CD8-positive, alpha-beta memory T cell (primary cell): Measurements from ENCODE around the gene TBCC. TPM values are rescaled to one million over a fixed set of nuclear protein-coding genes. Genes with fewer than 3 reads are reported as not detected.

Experiments
- CTCF ChIA-PET: fragments of 350-600 bp; sonication (Branson Sonifier 250); formaldehyde crosslinking; loops from one replicate; lab custom pipeline; 2021; ENCODE audit warnings: antibody characterized with exemption; lab: Charles Lee
- POLR2A ChIA-PET: fragments of 350-600 bp; sonication (Branson Sonifier 250); formaldehyde crosslinking; loops from one replicate; lab custom pipeline; 2021; ENCODE audit warnings: antibody characterized with exemption; lab: Charles Lee
- DNase-seq, 5 donors: peaks; one replicate each; pipeline versions ENCODE4 v3.0.0 to v3.0.0-alpha.2; 2020 to 2022; ENCODE audit warnings: mixed read lengths in 1 of 5
- H3K27ac ChIP-seq: one replicate; pipeline ENCODE4 v1.7.0; 2013; ENCODE audit warnings: low read depth, mild to moderate bottlenecking, low read length, moderate library complexity
- H3K27me3 ChIP-seq: 2 replicates; pipeline ENCODE4 v1.7.0; 2013; ENCODE audit warnings: low read length, mild to moderate bottlenecking; ENCODE audit not compliant: insufficient read depth, poor library complexity, severe bottlenecking
- H3K36me3 ChIP-seq: 2 replicates; pipeline ENCODE4 v1.7.0; 2013; ENCODE audit warnings: mild to moderate bottlenecking, low read length, moderate library complexity; ENCODE audit not compliant: insufficient read depth
- H3K4me1 ChIP-seq: 2 replicates; pipeline ENCODE4 v1.7.0; 2013; ENCODE audit warnings: mild to moderate bottlenecking, low read length, moderate library complexity; ENCODE audit not compliant: insufficient read depth
- H3K4me3 ChIP-seq: 2 replicates; pipeline ENCODE4 v1.7.0; 2013; ENCODE audit warnings: mild to moderate bottlenecking, low read length
- H3K9me3 ChIP-seq: 2 replicates; pipeline ENCODE4 v1.7.0; 2013; ENCODE audit warnings: mild to moderate bottlenecking, low read length
- H3K27ac Mint-ChIP-seq, 8 donors: one replicate each; pipeline ENCODE4 v1.8.0; 2020 to 2021; ENCODE audit warnings: mixed read lengths in 8 of 8, mild to moderate bottlenecking in 6 of 8, inconsistent platforms in 3 of 8, moderate library complexity in 3 of 8
- H3K27me3 Mint-ChIP-seq, 2 donors: one replicate each; pipeline ENCODE4 v1.8.0; 2020 to 2021; ENCODE audit warnings: mixed read lengths in 2 of 2, mild to moderate bottlenecking in 1 of 2, moderate library complexity in 1 of 2
- H3K36me3 Mint-ChIP-seq, 3 donors: one replicate each; pipeline ENCODE4 v1.8.0; 2020 to 2021; ENCODE audit warnings: mixed read lengths in 3 of 3, inconsistent platforms in 1 of 3, mild to moderate bottlenecking in 1 of 3
- H3K4me1 Mint-ChIP-seq, 3 donors: one replicate each; pipeline ENCODE4 v1.8.0; 2020 to 2021; ENCODE audit warnings: mixed read lengths in 3 of 3, inconsistent platforms in 1 of 3, mild to moderate bottlenecking in 1 of 3
- H3K4me3 Mint-ChIP-seq, 7 donors: one replicate each; pipeline ENCODE4 v1.8.0; 2020 to 2021; ENCODE audit warnings: mixed read lengths in 7 of 7, mild to moderate bottlenecking in 6 of 7, moderate library complexity in 4 of 7, inconsistent platforms in 2 of 7
- H3K9me3 Mint-ChIP-seq, 5 donors: one replicate each; pipeline ENCODE4 v1.8.0; 2020 to 2022; ENCODE audit warnings: mixed read lengths in 5 of 5, mild to moderate bottlenecking in 3 of 5, moderate library complexity in 2 of 5, inconsistent platforms in 1 of 5
- polyA plus RNA-seq: library from polyadenylated mRNA; unstranded; fragments of 300-500 nt; fragmentation: Illumina TruSeq; gene quantifications from one replicate; pipeline ENCODE4 v1.2.3, GENCODE V29; 2021
- total RNA-seq, 2 experiments: library from RNA; stranded (reverse); gene quantifications; one replicate each; pipeline ENCODE4 v1.2.3, GENCODE V29; 2021

Gene TBCC
- total and polyA plus RNA-seq, 3 experiments from 2014 or later = 24.4 to 109 (median 26.4) TPM

- ChIA-PET POLR2A (no interaction called here), CTCF (no interaction called here)
- Mint-ChIP-seq H3K9me3 (peaks cover 0 to 3% (median 0%) of the 10 kb centered on the region in 5 donors), H3K27ac (no peak overlapping the region), H3K36me3 (peaks cover 0 to 5% (median 0%) of the 10 kb centered on the region in 3 donors), H3K4me1 (no peaks in the 10 kb centered on the region), H3K4me3 (no peak overlapping the region), H3K27me3 (peaks cover 5 to 9% of the 10 kb centered on the region in 2 donors)
- no peaks in the 10 kb centered on the region for H3K4me1 ChIP-seq
- H3K4me3 ChIP-seq = no peak overlapping the region
- no peaks in the 10 kb centered on the region for H3K9me3 ChIP-seq
- DNase-seq = no peak
- H3K27ac ChIP-seq = no peak overlapping the region
- H3K27me3 ChIP-seq = no peaks in the 10 kb centered on the region
- H3K36me3 ChIP-seq = no peaks in the 10 kb centered on the region
These were observed 30.0 kb downstream of the TBCC start for GRCh38 chr6:42715871-42716270.

GRCh38 chr6:42714098-42714761 is 31.7 kb downstream of the TBCC start:
- Mint-ChIP-seq H3K27ac (peak overlapping the region in 1 of 8 donors; percentile 20), H3K36me3 (peaks cover 0 to 5% (median 0%) of the 10 kb centered on the region in 3 donors), H3K4me3 (no peak overlapping the region), H3K4me1 (no peaks in the 10 kb centered on the region), H3K27me3 (peaks cover 0 to 1% of the 10 kb centered on the region in 2 donors), H3K9me3 (peaks cover 0 to 4% (median 0%) of the 10 kb centered on the region in 5 donors)
- Histone ChIP-seq H3K4me3 (no peak overlapping the region), H3K4me1 (no peaks in the 10 kb centered on the region), H3K27me3 (no peaks in the 10 kb centered on the region), H3K9me3 (no peaks in the 10 kb centered on the region), H3K36me3 (no peaks in the 10 kb centered on the region), H3K27ac (no peak overlapping the region)
- DNase-seq = no peak
- ChIA-PET POLR2A (no interaction called here), CTCF (interaction anchor here (0.9 to 1.2 kb wide), 3 partner anchors 52 to 429 kb away, joined by 3 read pairs; partner anchors contain the start of gene PPP2R5D)

- Histone ChIP-seq H3K27me3 (no peaks in the 10 kb centered on the region), H3K27ac (no peak overlapping the region), H3K4me1 (no peaks in the 10 kb centered on the region), H3K4me3 (no peak overlapping the region), H3K9me3 (no peaks in the 10 kb centered on the region), H3K36me3 (no peaks in the 10 kb centered on the region)
- ChIA-PET POLR2A (no interaction called here), CTCF (interaction anchor here (1.0 kb wide), 1 partner anchor 14 kb away, joined by 3 read pairs; no protein-coding TSS in a partner anchor)
- H3K27me3 Mint-ChIP-seq = peaks cover 1 to 5% of the 10 kb centered on the region in 2 donors
- H3K4me3 Mint-ChIP-seq = no peak overlapping the region
- DNase-seq = no peak
- peaks cover 0 to 5% (median 0%) of the 10 kb centered on the region in 3 donors for H3K36me3 Mint-ChIP-seq
- no peaks in the 10 kb centered on the region for H3K4me1 Mint-ChIP-seq
- no peak overlapping the region for H3K27ac Mint-ChIP-seq
- peaks cover 0 to 4% (median 0%) of the 10 kb centered on the region in 5 donors for H3K9me3 Mint-ChIP-seq
These were observed 34.0 kb downstream of the TBCC start for GRCh38 chr6:42711930-42712329.

- no peak overlapping the region for H3K27ac ChIP-seq
- no peaks in the 10 kb centered on the region for H3K4me1 Mint-ChIP-seq
- H3K27me3 Mint-ChIP-seq = peaks cover 1 to 5% of the 10 kb centered on the region in 2 donors
- H3K4me1 ChIP-seq = no peaks in the 10 kb centered on the region
- no peaks in the 10 kb centered on the region for H3K27me3 ChIP-seq
- no peak for DNase-seq
- H3K4me3 ChIP-seq = no peak overlapping the region
- H3K27ac Mint-ChIP-seq = peak overlapping the region in 1 of 8 donors; percentile 68
- ChIA-PET CTCF (no interaction called here), POLR2A (no interaction called here)
- peaks cover 0 to 5% (median 0%) of the 10 kb centered on the region in 3 donors for H3K36me3 Mint-ChIP-seq
- no peaks in the 10 kb centered on the region for H3K36me3 ChIP-seq
- H3K4me3 Mint-ChIP-seq = no peak overlapping the region
- H3K9me3 ChIP-seq = no peaks in the 10 kb centered on the region
- peaks cover 0 to 4% (median 0%) of the 10 kb centered on the region in 5 donors for H3K9me3 Mint-ChIP-seq
These were observed 35.6 kb downstream of the TBCC start for GRCh38 chr6:42710316-42710715.

- Mint-ChIP-seq H3K36me3 (peaks cover 0 to 5% (median 0%) of the 10 kb centered on the region in 3 donors), H3K27me3 (peaks cover 1 to 5% of the 10 kb centered on the region in 2 donors), H3K9me3 (peaks cover 0 to 4% (median 0%) of the 10 kb centered on the region in 5 donors), H3K27ac (no peak overlapping the region), H3K4me3 (no peak overlapping the region), H3K4me1 (no peaks in the 10 kb centered on the region)
- Histone ChIP-seq H3K27me3 (no peaks in the 10 kb centered on the region), H3K36me3 (no peaks in the 10 kb centered on the region), H3K9me3 (no peaks in the 10 kb centered on the region), H3K27ac (no peak overlapping the region), H3K4me3 (no peak overlapping the region), H3K4me1 (no peaks in the 10 kb centered on the region)
- CTCF ChIA-PET = no interaction called here
- DNase-seq = no peak
- POLR2A ChIA-PET = no interaction called here
These were observed 36.0 kb downstream of the TBCC start for GRCh38 chr6:42709871-42710270.

- no peak overlapping the region for H3K4me3 Mint-ChIP-seq
- CTCF ChIA-PET = interaction anchor here (1.0 kb wide), 1 partner anchor 18 kb away, joined by 5 read pairs; no protein-coding TSS in a partner anchor
These were observed 37.8 kb downstream of the TBCC start for GRCh38 chr6:42708096-42708495.

GRCh38 chr6:42707595-42707994 is 38.3 kb downstream of the TBCC start:
- Histone ChIP-seq H3K4me3 (no peak overlapping the region), H3K36me3 (no peaks in the 10 kb centered on the region), H3K9me3 (no peaks in the 10 kb centered on the region), H3K4me1 (no peaks in the 10 kb centered on the region), H3K27me3 (no peaks in the 10 kb centered on the region), H3K27ac (no peak overlapping the region)
- Mint-ChIP-seq H3K27ac (no peak overlapping the region), H3K4me1 (no peaks in the 10 kb centered on the region), H3K36me3 (peaks cover 0 to 5% (median 0%) of the 10 kb centered on the region in 3 donors), H3K27me3 (peaks cover 1 to 5% of the 10 kb centered on the region in 2 donors), H3K9me3 (peaks cover 0 to 4% (median 0%) of the 10 kb centered on the region in 5 donors), H3K4me3 (no peak overlapping the region)
- POLR2A ChIA-PET = no interaction called here
- DNase-seq = no peak
- CTCF ChIA-PET = interaction anchor here (1.0 kb wide), 1 partner anchor 18 kb away, joined by 5 read pairs; no protein-coding TSS in a partner anchor

More at GRCh38 chr6:42708096-42708495, 37.8 kb downstream of the TBCC start:
- Mint-ChIP-seq H3K27me3 (peaks cover 1 to 5% of the 10 kb centered on the region in 2 donors), H3K4me1 (no peaks in the 10 kb centered on the region), H3K27ac (no peak overlapping the region), H3K36me3 (peaks cover 0 to 5% (median 0%) of the 10 kb centered on the region in 3 donors), H3K9me3 (peaks cover 0 to 4% (median 0%) of the 10 kb centered on the region in 5 donors)
- Histone ChIP-seq H3K4me1 (no peaks in the 10 kb centered on the region), H3K4me3 (no peak overlapping the region), H3K27me3 (no peaks in the 10 kb centered on the region), H3K36me3 (no peaks in the 10 kb centered on the region), H3K9me3 (no peaks in the 10 kb centered on the region), H3K27ac (no peak overlapping the region)
- DNase-seq = no peak
- POLR2A ChIA-PET = no interaction called here

- POLR2A ChIA-PET = no interaction called here
- CTCF ChIA-PET = no interaction called here
- no peaks in the 10 kb centered on the region for H3K9me3 Mint-ChIP-seq
These were observed 40.9 kb downstream of the TBCC start for GRCh38 chr6:42704937-42705374.

More at GRCh38 chr6:42704937-42705374, 40.9 kb downstream of the TBCC start:
- Histone ChIP-seq H3K9me3 (no peaks in the 10 kb centered on the region), H3K27me3 (no peaks in the 10 kb centered on the region), H3K36me3 (no peaks in the 10 kb centered on the region), H3K4me1 (no peaks in the 10 kb centered on the region), H3K27ac (no peak overlapping the region), H3K4me3 (no peak overlapping the region)
- peaks cover 0 to 5% of the 10 kb centered on the region in 2 donors for H3K27me3 Mint-ChIP-seq
- no peak overlapping the region for H3K27ac Mint-ChIP-seq
- no peaks in the 10 kb centered on the region for H3K36me3 Mint-ChIP-seq
- no peaks in the 10 kb centered on the region for H3K4me1 Mint-ChIP-seq
- H3K4me3 Mint-ChIP-seq = no peak overlapping the region
- DNase-seq = no peak
